Transverse colon (tissue), 4 donors: ENCODE results near the gene DCP1B. TPM values are rescaled to one million over a fixed set of nuclear protein-coding genes. Genes with fewer than 3 reads are reported as not detected.

Source experiments
- DNase-seq: peaks from one replicate; pipeline ENCODE4 v3.0.0-alpha.2; 2019
- H3K27ac ChIP-seq, 4 donors: fragments of 200-600 bp; sonication (generic); 2 replicates each; pipeline ENCODE4 v1.5.1; 2016 to 2018; ENCODE audit warnings: inconsistent platforms in 4 of 4
- H3K27me3 ChIP-seq: fragments of 200-600 bp; sonication (generic); 2 replicates; pipeline ENCODE4 v1.5.1; 2017; ENCODE audit warnings: inconsistent platforms
- H3K36me3 ChIP-seq, 4 donors: fragments of 200-600 bp; sonication (generic); 2 replicates each; pipeline ENCODE4 v1.5.1; 2017 to 2019; ENCODE audit warnings: inconsistent platforms in 4 of 4
- H3K4me1 ChIP-seq, 4 donors: fragments of 200-600 bp; sonication (generic); 2 replicates each; pipeline ENCODE4 v1.5.1; 2017 to 2020; ENCODE audit warnings: inconsistent platforms in 4 of 4
- H3K4me3 ChIP-seq, 4 donors: fragments of 200-600 bp; sonication (generic); 1 replicate in 1 of 4; 2 replicates in 3 of 4; pipeline versions ENCODE4 v1.5.1 to v1.6.1; 2017 to 2019; ENCODE audit warnings: inconsistent platforms in 4 of 4
- H3K9me3 ChIP-seq, 2 donors: fragments of 200-600 bp; sonication (generic); 2 replicates each; pipeline ENCODE4 v1.5.1; 2017 to 2019; ENCODE audit warnings: inconsistent platforms in 2 of 2
- CTCF ChIP-seq, 5 experiments: fragments of 200-600 bp in 3 of 5; fragments of 450-650 bp in 2 of 5; sonication (generic) in 3 of 5; IDR thresholded peaks; 1 replicate in 2 of 5; 2 replicates in 3 of 5; pipeline ENCODE4 v1.5.1; 2016 to 2017; ENCODE audit warnings: antibody characterized with exemption in 5 of 5, inconsistent platforms in 3 of 5, mild to moderate bottlenecking in 2 of 5, moderate library complexity in 1 of 5
- EP300 ChIP-seq: sonication (generic); formaldehyde crosslinking; IDR thresholded peaks from one replicate; pipeline ENCODE4 v1.6.1; 2017; ENCODE audit warnings: antibody characterized with exemption, low read depth
- POLR2A ChIP-seq: fragments of 450-650 bp; IDR thresholded peaks from one replicate; pipeline ENCODE4 v1.6.1; 2016; ENCODE audit warnings: antibody characterized with exemption, mild to moderate bottlenecking, moderate library complexity
- POLR2AphosphoS5 ChIP-seq, 3 donors: sonication (generic); formaldehyde crosslinking; IDR thresholded peaks; one replicate each; pipeline ENCODE4 v1.6.1; 2016; ENCODE audit warnings: antibody characterized with exemption in 3 of 3
- WGBS, 2 donors: methylation state at CpG; one replicate each; pipeline ENCODE4 v1.1.5; 2018; ENCODE audit warnings: low coverage in 1 of 2; 5-methylcytosine and 5-hydroxymethylcytosine counted together
- in situ Hi-C, 4 donors: fragments of 200-750 bp; cut with MboI; loops; one replicate each; pipeline versions ENCODE4 v1.15.0 to v1.15.1; 2017; ENCODE audit warnings: low sequenced_read_pairs in 3 of 4, low pct_ligation_motif_present in 1 of 4, low pct_unique_long_range_greater_than_20kb in 1 of 4
- intact Hi-C: fragments of 100-400 bp; cut with DNase I; formaldehyde crosslinking; loops from one replicate; pipeline ENCODE4 v1.15.1; 2023; ENCODE audit warnings: low total_unique reads
- total RNA-seq, 4 donors: library from RNA; depleted of rRNA; stranded (reverse); fragments of >200 nt; gene quantifications; one replicate each; pipeline ENCODE4 v1.1.0, GENCODE V29; 2016

Gene DCP1B
- 10 to 100 TPM; 17.3 to 26.2 (median 20.6) TPM for total RNA-seq

GRCh38 chr12:2004113-2004929 lies at the start of gene DCP1B:
Gene DCP1B, minus strand, starts transcription at chr12:2004457. Its CDS starts 26 bp downstream, at chr12:2004431.
- Histone ChIP-seq H3K27me3 (no peaks in the 10 kb centered on the region), H3K27ac (peak within 1 kb of the TSS; percentile 90 to 97 (median 94)), H3K4me3 (peak within 1 kb of the TSS; percentile 69 to 94 (median 89)), H3K4me1 (peaks cover 0 to 27% (median 13%) of the 10 kb centered on the region in 4 donors), H3K36me3 (no peaks in the 10 kb centered on the region), H3K9me3 (no peaks in the 10 kb centered on the region)
- DNase-seq = peak; percentile 98
- WGBS, 2 donors = 4% methylated on average over 55 of the region's 55 CpGs; no CpG with 5 or more reads in 1 of the 2 donors
- intact Hi-C loops (no loop called here), in situ Hi-C loops (no loop called here)
- peak; percentile 73 for TF ChIP-seq POLR2A
- TF ChIP-seq POLR2AphosphoS5 (IDR thresholded peaks at IDR 0.05) = peak; percentile 88 to 90 (median 90)
- TF ChIP-seq EP300 = no peak
- TF ChIP-seq CTCF (IDR thresholded peaks at IDR 0.05) = peak in 1 of 5 experiments; percentile 2

GRCh38 chr12:2053691-2054090 lies 49.4 kb upstream of the DCP1B start:
- intact Hi-C loops = loop anchor here (10.0 kb wide), 1 partner anchor 531 kb away; no protein-coding TSS in a partner anchor
- no peaks in the 10 kb centered on the region for H3K36me3 ChIP-seq
- H3K27me3 ChIP-seq = peaks cover 55% of the 10 kb centered on the region
- H3K4me1 ChIP-seq = peaks cover 0 to 16% (median 10%) of the 10 kb centered on the region in 4 donors
- no peak for DNase-seq
- H3K27ac ChIP-seq = peak overlapping the region; percentile 78 to 92 (median 87)
- 1% methylated on average over 26 of the region's 60 CpGs; no CpG with 5 or more reads in 1 of the 2 donors for WGBS, 2 donors
- TF ChIP-seq CTCF (IDR thresholded peaks at IDR 0.05) (no peak), POLR2A (no peak), POLR2AphosphoS5 (IDR thresholded peaks at IDR 0.05) (no peak), EP300 (no peak)
- no peaks in the 10 kb centered on the region for H3K9me3 ChIP-seq
- peak overlapping the region; percentile 54 to 64 (median 58) for H3K4me3 ChIP-seq
- in situ Hi-C loops = loop anchor here (10.0 to 25.0 kb wide), 6 partner anchors 211 to 534 kb away; no protein-coding TSS in a partner anchor

GRCh38 chr12:2052826-2053678 lies 48.8 kb upstream of the DCP1B start, which contains the start of gene CACNA1C:
Gene CACNA1C, plus strand, starts transcription at chr12:2052987. Its CDS starts 576 bp downstream, at chr12:2053563.
- peaks cover 0 to 16% (median 10%) of the 10 kb centered on the region in 4 donors for H3K4me1 ChIP-seq
- 2 to 3% methylated on average over 9 to 35 of the region's 90 CpGs for WGBS, 2 donors
- peak within 1 kb of the TSS; percentile 54 to 64 (median 58) for H3K4me3 ChIP-seq
- H3K27ac ChIP-seq = peak within 1 kb of the TSS; percentile 78 to 92 (median 87)
- H3K36me3 ChIP-seq = no peaks in the 10 kb centered on the region
- peak; percentile 46 for DNase-seq
- TF ChIP-seq EP300 = no peak
- TF ChIP-seq POLR2AphosphoS5 (IDR thresholded peaks at IDR 0.05) = peak in 1 of 3 donors; percentile 42
- peak in 3 of 5 experiments; percentile 7 to 27 (median 23) for TF ChIP-seq CTCF (IDR thresholded peaks at IDR 0.05)
- in situ Hi-C loops = loop anchor here (10.0 to 25.0 kb wide), 6 partner anchors 212 to 534 kb away; no protein-coding TSS in a partner anchor
- H3K9me3 ChIP-seq = no peaks in the 10 kb centered on the region
- H3K27me3 ChIP-seq = peaks cover 55% of the 10 kb centered on the region
- intact Hi-C loops = loop anchor here (10.0 kb wide), 1 partner anchor 532 kb away; no protein-coding TSS in a partner anchor
